Stimulated activated CD8-positive, alpha-beta memory T cell treated with anti-CD3 and anti-CD28 coated beads, Interleukin-12 subunit alpha, Interleukin-12 subunit beta, amount 100 ng/mL, for 24 hours (primary cell): ENCODE measurements around the gene AVPR2.

Experiments used
- DNase-seq: peaks from one replicate; pipeline ENCODE4 v3.0.0-alpha.2; 2020; ENCODE audit errors: extremely low read depth

AVPR2 gene

GRCh38 chrX:153885968-153886903, 18.2 kb upstream of the AVPR2 start, which contains the start of gene L1CAM:
Gene L1CAM (minus strand): TSS chrX:153886173. CDS start chrX:153875836, 10,337 bp downstream.
- no peak for DNase-seq

- no peak for DNase-seq
These were observed 17.6 kb upstream of the AVPR2 start for GRCh38 chrX:153886915-153887314.

GRCh38 chrX:153887385-153887784, 17.1 kb upstream of the AVPR2 start:
- no peak for DNase-seq

GRCh38 chrX:153888344-153888743, 16.1 kb upstream of the AVPR2 start:
- DNase-seq, result no peak

- no peak for DNase-seq
These were observed 15.3 kb upstream of the AVPR2 start for GRCh38 chrX:153889123-153889522.

- DNase-seq, result no peak
These were observed 6.6 kb upstream of the AVPR2 start for GRCh38 chrX:153897899-153898298.

- no peak for DNase-seq
These were observed 3.4 kb upstream of the AVPR2 start for GRCh38 chrX:153900831-153901752.

- DNase-seq, result no peak
These were observed 2.7 kb upstream of the AVPR2 start for GRCh38 chrX:153901753-153902140.

- DNase-seq, result no peak
These were observed 2.1 kb upstream of the AVPR2 start for GRCh38 chrX:153902385-153902784.

- DNase-seq, result no peak
These were observed 1.1 kb upstream of the AVPR2 start for GRCh38 chrX:153903238-153903980.

- no peak for DNase-seq
These were observed 1.1 kb downstream of the AVPR2 start for GRCh38 chrX:153905481-153906095.

- no peak for DNase-seq
These were observed 1.8 kb downstream of the AVPR2 start for GRCh38 chrX:153906126-153906917.

- DNase-seq, result no peak
These were observed 3.0 kb downstream of the AVPR2 start for GRCh38 chrX:153907456-153907855.

GRCh38 chrX:153908219-153908860, 3.9 kb downstream of the AVPR2 start:
- no peak for DNase-seq

GRCh38 chrX:153909024-153909979, 4.8 kb downstream of the AVPR2 start:
- DNase-seq, result no peak

- no peak for DNase-seq
These were observed 5.5 kb downstream of the AVPR2 start for GRCh38 chrX:153909980-153910360.

- no peak for DNase-seq
These were observed 6.0 kb downstream of the AVPR2 start for GRCh38 chrX:153910446-153910845.

- no peak for DNase-seq
These were observed 7.3 kb downstream of the AVPR2 start for GRCh38 chrX:153911798-153912197.

GRCh38 chrX:153913211-153913610, 8.7 kb downstream of the AVPR2 start:
- DNase-seq, result no peak
